OCI-M2 (cell line): ENCODE measurements around the gene ASB18.

Source experiments
- DNase-seq: peaks from one replicate; lab custom pipeline; 2025; ENCODE audit not compliant: unreplicated experiment; lab: John Stamatoyannopoulos, UW

The ASB18 gene

DNA sequence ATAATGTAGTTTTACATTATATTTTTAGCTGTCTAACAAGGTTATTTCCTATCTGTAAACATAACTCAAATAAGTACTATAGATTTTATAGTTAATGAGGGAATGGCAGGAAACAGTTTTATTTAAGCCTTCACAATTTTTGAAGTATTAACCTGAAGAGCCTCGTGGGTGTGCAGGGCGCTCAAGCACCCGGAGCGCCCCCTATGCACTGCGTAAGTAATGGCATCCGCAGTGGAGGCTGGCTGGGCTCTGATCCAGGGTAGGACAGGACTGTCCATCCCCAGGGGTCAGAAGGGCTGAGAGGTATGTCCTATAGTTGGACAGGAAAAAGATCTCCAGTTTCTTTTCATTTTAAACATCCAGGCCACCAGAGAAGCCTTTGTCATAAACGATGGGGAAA lies 87.8 kb downstream of the ASB18 start:
- DNase-seq: no peak

DNA sequence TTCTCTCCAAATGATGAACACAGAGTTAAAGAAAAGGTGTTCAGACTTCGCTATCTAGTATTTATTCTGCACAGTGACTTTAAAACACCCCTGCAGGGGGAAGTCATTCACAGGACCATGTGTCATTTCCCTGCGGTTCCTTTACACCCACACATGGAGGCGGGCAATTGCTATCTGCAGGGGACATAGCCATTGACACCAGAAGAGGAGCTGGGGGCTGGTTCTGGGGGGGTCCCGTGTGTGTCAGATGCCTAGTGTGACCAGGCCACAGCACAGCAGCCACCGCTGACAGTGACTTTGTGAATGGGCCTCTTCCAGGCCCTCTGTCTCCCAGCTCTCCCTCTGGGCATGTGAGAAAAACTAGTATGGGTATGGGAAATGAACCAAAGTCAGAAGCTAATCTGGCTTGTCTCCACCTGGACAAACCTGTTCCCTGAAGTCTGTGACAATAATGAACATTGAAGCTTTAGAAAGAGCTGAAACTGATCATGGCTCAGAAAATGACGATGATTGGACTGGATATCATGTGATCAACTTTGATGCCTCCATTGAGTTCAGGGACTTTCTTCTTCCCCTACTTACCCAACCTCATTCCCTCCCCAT lies 88.6 kb downstream of the ASB18 start:
- DNase-seq: no peak

DNA sequence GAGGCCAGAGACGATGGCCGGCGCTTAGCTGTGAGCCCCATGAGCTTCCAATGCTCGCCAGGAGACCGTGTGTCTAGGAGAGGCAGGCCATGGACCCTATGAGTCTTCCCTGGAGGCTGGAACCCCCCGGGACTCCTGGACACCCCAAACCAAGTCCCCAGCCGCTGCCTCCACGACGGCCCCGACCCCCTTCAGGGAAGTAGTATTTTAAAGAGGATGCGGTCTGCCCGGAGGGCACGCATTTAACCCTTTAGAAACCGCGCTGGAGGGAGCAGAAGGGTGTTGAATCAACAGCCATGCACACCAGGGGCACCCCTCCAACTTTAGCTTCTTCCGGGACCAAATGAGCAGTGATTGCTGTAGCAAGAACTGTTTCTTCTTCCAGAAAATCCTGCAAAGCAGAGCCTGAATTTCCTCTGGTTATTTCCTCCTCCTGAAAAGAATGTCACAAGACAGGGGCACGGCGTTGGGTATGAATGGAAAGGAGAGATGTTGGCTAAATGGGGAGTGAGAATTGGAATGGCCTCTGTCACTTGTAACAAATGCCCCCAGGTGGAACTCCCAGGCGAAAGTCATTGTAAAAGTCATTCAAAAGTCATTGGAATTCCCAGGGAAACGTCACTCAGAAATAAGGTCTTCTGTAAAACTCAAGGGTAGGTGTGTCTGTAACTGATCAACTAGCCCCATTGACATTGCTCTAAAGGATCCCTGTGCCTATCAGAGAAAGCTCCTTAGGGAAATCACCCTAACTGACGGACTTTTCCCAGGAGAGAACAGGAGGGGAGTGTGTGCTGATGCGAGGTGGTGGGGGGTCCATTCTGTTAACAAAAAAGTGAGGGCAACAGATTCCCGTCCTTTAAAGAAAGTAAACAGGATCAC lies 90.2 kb downstream of the ASB18 start:
- no peak for DNase-seq

DNA sequence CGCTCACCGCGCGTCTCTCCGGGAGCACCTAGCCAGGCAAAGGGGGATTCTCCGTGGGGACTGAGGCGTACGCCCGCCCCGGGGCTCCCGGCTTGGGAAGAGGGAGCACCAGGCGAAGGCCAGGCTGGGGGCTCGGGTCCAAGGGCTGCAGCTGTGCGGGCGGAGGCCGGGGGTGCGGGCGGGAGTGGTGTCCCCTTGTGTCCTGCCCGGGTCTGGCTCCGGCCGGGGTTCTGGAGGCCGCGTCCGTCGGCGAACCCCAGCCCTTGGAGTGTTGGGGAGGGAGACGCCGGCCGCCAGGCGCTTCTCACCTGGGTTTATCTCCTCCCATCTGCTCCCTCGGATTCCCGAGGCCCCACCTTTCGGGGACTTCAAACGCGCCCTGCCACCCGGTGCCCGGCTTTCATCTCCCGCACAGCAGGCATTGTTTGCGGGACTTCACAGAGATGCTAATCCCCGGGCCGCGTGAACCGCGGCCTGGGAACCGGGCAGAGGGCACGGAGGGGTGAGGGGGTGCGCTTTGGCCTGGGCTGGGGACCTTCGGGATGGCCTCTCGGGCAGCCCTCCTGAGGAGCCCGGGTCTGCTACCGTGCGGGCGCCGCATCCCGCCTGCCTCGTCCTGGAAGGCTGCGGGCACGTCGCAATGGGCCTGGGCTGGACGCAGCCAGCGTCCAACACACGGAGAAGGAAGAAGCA lies 91.0 kb downstream of the ASB18 start:
- DNase-seq: no peak

DNA sequence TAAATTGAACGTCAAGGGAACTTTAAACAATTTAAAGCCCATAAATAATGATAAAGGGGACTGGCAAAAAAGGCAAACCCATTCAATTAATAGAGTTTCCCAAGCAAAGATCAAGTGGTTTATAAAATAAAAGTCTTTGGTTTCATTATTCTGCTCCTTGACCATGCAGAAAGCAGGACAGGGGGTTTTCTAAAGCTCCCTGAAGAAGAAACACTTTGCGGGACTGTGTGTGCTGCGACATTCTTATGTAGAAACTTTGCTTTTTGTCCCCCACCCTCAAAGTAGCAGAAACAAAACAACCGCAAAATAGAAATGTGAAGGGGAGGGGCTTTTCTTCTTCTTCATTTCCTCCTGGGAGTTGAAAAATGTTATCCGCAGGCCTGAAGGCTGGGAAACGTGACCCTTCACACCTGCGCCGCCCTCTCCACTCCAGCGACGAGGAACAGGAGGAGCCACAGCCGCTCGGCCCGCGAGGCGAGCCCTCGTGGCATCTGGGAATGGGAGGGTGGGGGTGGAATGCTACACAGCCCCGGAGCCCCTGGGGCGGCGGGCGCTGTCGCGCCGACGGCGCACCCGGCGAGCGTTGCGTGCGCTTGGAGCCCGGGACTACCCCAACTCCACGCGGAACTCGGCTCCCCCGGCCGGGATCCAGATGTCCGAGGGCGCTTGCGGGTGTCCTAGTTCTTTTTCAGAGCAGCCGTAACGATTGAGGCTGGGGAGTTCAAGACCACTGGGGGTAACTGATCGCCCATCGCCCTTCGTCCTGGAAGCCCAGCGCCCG lies 91.8 kb downstream of the ASB18 start:
- no peak for DNase-seq

DNA sequence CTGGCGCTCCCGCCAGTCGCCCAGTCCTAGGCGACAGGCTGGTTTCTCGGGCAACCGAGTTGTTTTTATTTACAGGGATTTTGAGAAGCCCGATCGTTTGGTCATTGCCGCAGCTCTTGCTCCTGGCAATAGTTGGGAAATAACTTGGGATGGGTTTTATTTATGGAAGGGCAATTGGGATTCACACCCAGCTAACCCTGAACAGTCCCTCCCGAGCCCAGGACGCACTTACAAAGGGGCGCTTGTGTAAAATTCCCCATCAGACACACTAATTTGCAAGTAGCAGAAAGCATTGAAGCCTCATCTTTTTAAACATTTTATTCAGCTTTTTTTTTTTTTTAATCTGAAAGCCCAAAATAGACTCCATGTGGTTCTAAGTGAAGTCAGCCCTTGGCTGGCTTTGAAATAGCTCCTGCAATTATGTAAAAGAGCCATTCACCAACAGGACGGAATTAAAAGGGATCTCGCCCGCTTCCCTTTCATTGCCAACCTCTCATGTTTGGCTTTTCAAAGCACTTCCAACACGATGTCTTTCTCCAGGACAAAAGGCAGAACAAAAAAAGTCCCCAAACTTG lies 92.4 kb downstream of the ASB18 start:
- no peak for DNase-seq

DNA sequence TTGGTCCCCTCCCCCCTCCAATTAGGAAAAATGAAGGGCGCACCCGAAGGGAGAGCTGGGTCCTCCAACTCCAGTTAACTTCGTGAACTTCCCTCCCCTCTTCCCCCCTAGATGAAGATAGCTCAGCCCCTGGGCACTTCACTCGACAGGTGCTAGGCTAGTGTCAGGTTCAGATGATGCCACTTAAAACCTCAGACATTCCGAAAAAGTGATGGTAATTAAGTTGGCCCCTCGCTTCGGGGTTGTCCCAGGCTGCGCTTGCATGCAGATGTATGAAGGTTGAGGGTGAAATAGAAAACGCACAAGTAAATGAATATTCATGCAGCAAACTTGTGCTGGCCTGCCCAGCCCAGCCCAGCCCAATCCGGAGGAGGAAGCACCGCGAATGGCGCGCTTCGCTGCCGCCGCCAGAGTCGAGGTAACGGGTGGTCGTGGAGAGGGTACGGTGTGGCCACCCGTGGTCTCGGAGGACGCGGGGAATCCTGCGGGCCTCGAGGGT lies 93.0 kb downstream of the ASB18 start:
- no peak for DNase-seq

DNA sequence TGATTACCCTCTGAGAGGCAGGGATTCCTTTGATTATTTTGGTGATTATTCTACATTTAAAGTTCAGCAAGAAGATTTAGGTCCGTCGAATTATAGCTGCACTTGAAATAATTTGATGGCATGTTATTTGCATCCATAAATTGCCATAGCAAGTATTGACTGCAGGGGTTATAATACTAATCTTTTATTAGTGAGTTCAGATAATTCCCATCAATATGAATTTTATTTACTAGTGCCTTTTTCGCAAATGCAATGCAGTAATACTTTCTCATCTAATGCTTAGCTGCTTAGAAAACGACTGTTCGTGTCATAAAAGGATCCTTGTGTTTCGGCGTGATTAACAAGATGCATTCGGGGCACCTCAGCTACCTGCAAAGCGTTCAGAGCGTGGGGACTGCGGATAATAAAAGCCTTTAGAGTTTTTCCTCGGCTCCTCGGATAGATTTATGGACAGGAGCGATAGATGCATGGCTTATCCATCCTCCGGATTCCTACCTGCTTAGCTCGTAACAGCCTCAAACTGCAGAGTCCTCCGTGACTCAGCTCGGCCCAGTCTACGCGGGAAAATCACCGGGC lies 93.5 kb downstream of the ASB18 start:
- DNase-seq: no peak

DNA sequence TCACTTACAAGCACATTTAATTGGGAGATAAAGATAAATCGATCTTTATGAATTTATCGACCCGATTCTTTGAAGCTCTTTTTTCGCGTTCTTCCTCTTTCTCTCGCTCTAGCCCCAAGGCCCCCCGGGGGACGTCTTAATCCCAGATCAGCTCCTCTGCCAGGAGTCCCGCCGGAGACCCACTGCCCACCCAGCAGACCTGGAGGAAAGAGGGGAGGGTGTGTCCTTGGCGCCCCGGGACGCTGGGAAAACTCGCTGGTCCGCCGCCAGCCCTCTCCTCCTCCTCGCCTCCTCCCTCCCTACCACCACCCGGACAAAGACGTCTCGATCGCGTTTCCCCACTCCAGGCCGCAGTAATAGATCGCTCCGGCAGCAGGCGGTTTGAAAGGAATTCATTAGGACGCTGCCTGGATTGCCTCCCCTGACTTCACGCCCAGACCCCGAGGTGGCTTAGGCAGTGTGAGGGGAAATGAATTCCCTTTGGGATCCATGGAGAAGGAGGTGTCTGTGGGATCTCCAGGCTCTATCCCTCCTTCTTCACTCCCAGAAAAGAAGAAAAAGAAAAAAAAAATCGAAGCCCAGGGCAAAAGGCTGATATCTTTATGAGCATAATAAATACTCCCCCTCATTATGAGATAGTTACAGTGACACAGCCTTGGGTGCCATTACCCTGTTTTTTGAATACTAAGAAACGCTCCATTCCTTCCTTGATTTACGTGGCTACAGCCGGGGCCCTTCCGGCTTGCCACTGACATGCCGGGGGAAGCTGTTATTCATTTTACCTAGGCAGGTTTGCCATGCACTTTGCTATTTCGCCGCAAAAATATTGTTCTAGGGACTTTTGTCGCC lies 94.2 kb downstream of the ASB18 start:
- no peak for DNase-seq

DNA sequence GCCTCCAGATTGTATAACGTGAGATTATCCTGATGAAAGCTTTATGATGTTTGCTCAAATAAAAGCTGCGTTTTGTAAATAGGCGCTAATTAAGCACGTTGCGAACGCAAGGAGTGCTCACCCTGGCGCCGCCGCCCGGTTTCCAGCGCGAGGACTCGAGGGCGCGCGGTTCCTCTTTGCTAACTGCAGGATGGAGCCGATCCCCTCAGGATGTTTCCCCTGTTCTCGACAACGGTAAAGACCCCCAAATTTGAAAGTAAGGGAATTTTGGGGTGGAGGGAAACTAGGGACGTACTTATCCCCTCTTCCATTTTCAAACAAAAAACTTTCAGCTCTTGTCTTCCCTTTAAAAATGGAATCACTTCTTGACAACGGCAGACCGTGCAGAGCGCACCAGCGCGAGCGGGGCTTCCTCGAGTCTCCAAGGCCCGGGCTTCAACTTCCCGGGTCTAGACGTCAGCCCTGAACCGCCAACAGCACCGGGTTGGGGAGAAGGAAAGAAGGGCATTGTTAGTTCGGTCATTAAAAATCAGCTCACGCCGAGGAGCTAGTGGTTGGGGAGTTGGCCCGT lies 95.0 kb downstream of the ASB18 start:
- no peak for DNase-seq

DNA sequence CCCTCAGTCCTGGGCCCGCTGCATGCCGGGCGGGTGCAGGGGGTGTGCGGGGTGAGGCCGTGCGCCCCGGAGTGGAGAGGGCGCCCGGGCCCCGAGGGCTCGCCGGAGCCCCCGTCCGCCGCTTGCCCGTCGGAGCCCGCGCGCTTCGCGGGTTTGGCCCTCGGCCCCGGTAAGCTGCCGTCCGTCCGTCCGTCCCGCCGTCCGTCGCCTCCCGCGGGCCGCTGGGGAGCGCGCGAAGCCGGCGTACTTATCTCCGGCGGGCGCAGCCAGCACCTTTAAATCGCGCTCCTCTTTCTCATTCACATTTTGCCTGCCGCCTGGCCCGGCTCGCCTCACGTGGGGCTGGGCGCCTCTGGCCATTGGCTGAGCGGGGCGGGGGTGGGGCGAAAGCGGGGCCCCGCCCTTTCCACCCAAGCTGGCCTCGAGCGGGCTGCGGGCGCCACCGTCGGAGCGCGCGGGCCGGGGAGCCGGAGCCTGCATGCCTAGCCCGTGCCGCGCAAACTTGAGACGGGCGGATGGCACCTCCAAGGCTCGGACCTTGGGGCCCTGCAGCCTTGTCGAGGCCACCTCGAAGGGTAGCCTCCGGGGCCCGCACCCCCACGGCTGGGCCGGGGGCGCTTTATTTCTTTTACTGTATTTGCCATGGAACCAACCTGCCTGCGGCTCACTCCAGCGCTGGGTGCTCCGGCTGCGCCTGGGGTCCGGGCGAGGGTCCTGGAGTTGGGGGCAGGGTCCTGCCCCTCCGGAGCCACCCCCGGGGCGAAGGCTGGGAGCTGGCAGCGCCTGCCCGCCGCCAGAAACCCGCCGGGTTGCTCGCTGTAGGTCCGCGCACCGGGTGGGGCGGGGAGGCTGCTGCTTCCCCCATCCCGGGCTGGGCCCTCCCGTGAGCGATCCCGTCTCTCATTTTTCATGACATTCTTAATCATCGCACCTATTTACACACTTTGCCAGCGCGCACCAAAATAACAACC lies 95.8 kb downstream of the ASB18 start, which contains the start of gene GBX2:
TSS of gene GBX2 (minus strand) at position 277 of the 971 bp plus-strand sequence. CDS start 415 bp downstream, outside the sequence.
- no peak for DNase-seq

DNA sequence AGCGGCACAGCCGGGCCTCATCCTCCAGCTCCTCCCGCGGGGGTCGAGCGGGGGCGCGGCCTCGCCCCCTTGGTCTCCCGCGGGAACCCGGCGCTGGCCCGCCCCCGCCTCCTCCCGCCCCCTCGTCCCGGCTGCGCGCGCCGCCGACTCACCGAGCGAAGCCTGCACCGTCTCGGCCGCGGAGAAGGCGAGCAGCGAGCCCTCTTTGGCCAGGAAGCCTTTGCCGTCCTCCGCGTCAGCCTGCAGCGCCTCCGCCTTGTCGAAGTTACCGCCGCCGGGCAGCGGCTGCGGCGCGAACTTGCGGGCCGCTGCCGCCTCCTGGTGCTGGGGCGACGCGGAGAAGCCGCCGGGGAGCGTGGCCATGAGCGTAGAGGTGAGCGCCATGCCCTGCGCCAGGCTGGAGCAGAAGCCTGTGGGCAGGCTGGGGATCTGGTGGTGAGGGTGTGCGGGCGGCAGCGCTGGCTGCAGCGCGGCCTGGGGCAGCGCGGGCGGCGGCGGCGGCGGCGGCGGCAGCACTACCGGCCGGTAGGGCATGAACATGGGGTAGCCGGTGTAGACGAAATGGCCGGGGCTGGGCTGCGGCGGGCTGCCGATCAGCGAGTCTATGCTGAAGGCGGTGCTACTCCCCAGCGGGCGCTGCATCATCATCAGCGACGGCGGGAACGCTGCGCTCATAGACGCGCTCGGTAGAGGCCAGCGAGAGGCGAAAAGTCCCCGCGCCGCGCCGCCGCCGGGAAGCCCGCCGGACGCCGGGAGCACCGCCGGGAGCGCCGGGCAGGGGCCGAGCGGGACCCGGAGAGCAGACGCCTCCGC lies 96.7 kb downstream of the ASB18 start:
- no peak for DNase-seq

DNA sequence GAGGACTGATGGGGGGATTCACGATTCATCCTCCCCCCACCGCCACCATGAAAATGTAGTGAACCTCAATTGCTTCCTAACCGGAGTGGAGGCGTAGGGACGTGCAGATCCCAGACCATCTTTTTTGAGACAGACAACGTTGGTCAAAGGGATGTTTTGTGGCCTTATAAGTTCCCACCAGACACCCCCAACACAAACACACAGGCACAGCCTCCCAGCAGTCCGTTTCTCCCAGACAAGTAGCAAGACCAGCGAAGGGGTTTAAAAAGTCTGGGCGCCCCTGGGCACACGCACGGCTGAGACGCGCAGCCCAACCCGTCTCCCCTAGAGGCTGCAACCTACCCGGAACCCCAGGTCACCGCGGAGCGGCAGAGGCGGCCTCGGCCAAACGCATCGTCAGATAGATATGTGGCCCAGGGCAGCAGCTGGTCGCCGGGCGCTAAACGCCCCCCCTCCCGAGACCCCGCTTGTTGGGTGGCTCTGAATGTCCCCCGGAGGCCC lies 97.4 kb downstream of the ASB18 start:
- DNase-seq: no peak

DNA sequence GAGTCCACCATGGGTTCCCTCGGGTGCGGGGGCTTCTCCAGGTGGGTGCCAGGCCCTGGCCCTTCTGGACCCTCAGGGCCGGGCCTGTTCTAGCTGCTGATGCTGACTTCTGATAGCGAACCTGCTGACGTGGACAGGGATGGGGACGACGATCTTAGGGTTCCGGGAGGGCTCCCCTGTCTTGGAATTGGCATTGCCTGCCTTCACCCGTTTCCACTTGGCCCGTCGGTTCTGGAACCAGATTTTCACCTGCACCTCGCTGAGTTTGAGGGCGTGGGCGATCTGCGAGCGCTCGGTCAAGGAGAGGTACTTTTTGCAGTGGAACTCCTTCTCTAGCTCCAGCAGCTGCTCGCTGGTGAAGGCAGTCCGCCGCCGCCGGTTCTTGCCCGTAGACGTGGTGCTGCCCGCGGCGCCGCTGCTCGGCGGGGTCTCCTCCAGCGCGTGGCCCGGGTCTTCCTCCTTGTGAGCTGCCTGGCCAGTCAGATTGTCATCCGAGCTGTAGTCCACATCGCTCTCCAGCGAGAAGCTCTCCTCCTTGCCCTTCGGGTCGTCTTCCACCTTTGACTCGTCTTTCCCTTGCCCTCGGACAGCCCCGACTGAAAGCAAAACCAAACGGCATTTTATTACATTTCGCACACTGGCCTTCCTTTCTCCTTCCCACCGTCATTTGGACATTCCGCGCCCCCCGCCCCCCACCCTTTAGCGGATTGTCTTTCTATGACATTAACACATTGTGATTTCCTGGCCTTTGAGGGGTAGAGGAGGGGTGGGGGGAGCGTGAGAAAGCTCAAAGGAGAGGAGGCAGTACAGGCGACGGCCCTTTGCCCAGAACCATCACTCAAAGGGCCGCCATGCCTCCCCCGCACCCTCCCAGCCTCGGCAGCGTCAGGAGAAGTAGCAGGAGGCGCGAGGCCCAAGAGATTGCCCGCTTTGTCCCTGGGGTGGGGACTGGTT lies 98.1 kb downstream of the ASB18 start:
- DNase-seq: no peak

DNA sequence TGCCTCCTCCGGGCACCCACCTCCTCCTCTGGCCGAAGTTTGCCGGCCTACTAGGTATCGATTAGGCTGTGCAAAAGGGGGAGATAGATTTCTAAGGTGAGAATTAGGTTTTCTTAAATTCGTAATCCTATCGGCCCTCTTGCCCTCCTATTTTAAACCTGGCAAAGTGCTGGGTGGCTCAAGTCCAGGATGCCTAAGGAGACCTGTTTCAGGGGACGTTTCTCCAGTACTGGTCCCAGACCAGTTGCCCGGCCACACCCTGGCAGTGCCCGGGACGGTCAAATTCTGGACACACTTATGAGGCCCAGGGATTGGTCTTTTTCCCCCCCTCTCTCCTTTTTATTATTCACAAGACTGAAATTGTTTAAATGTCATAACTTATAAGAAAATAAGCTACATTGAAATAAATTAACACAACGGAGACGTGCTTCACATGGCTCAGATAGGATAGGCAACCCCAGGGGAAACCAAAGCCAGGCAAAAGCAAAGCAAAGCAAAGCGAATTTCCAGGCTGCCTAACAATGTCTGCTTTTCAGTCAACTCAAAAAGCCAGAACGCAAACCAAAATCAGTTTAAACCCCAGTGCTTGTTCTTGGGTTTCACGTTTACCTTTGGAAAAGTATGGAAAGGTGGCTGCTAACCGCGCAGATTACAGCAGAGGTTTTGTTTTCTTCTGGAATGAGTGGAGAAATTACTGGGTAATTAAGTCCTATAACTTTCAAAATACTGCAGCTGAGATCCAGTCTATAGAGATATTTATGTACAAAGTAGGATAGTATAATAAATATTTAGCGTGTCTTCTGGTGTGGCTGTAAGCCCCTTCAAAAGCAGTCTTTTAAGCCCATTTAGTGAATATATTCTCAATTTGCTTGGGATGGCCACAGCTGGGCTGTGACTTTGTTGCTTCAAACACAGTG lies 99.0 kb downstream of the ASB18 start:
- DNase-seq: no peak
